H1 (cell line): ENCODE measurements around the gene TMLHE. TPM values are rescaled to one million over a fixed set of nuclear protein-coding genes. Genes with fewer than 3 reads are reported as not detected.
A peak's percentile ranks its signal among the peaks of the same experiment; 100 is the strongest.

Source experiments
- CTCF ChIA-PET: fragments of 300-600 bp; sonication (Branson Sonifier 250); formaldehyde crosslinking; loops from one replicate; lab custom pipeline; 2021; ENCODE audit not compliant: partially characterized antibody; lab: Charles Lee
- POLR2A ChIA-PET: fragments of 300-600 bp; sonication (Branson Sonifier 250); formaldehyde crosslinking; loops from one replicate; lab custom pipeline; 2021; ENCODE audit warnings: inconsistent platforms; ENCODE audit not compliant: partially characterized antibody; lab: Charles Lee
- DNase-seq, 2 experiments: peaks; one replicate each; pipeline versions ENCODE4 v3.0.0 to v3.0.0-alpha.2; 2010 to 2022; ENCODE audit warnings: low spot score in 2 of 2, low read depth in 1 of 2, mixed read lengths in 1 of 2
- FAIRE-seq: peaks from 2 replicates; lab custom pipeline; 2011; peaks lifted over from hg19 to GRCh38; lab: Jason Lieb, UNC
- H2AFZ ChIP-seq: 2 replicates; pipeline ENCODE4 v1.8.1; 2012; ENCODE audit warnings: low read length, inconsistent platforms
- H2AK5ac ChIP-seq: 2 replicates; pipeline ENCODE4 v1.6.1; 2013; ENCODE audit warnings: low read depth, low read length
- H2BK120ac ChIP-seq: replicated peaks from 2 replicates; pipeline ENCODE3; 2013; ENCODE audit warnings: low read depth, low read length, inconsistent platforms
- H2BK12ac ChIP-seq: 2 replicates; pipeline ENCODE4 v1.6.1; 2013; ENCODE audit warnings: low read depth, low read length
- H2BK15ac ChIP-seq: 2 replicates; pipeline ENCODE4 v1.6.1; 2013; ENCODE audit warnings: low read length
- H2BK20ac ChIP-seq: 2 replicates; pipeline ENCODE4 v1.6.1; 2013; ENCODE audit warnings: low read length
- H2BK5ac ChIP-seq: 2 replicates; pipeline ENCODE4 v1.6.1; 2013; ENCODE audit warnings: low read depth, low read length
- H3K14ac ChIP-seq: 2 replicates; pipeline ENCODE4 v1.6.1; 2013; ENCODE audit warnings: inconsistent platforms; ENCODE audit not compliant: insufficient read length
- H3K18ac ChIP-seq: 2 replicates; pipeline ENCODE4 v1.6.1; 2013; ENCODE audit warnings: low read length; ENCODE audit errors: extremely low read depth
- H3K23ac ChIP-seq: 2 replicates; pipeline ENCODE4 v1.6.1; 2013; ENCODE audit warnings: inconsistent platforms; ENCODE audit not compliant: insufficient read length
- H3K23me2 ChIP-seq: 2 replicates; pipeline ENCODE4 v1.6.1; 2013; ENCODE audit warnings: low read depth, low read length
- H3K27ac ChIP-seq: 2 replicates; pipeline ENCODE4 v1.6.1; 2011; ENCODE audit warnings: low read depth, low read length, inconsistent platforms
- H3K27me3 ChIP-seq, 4 experiments: replicated peaks in 1 of 4; 1 replicate in 1 of 4; 2 replicates in 3 of 4; pipeline versions ENCODE4 v1.6.1 to v1.8.1; 2011 to 2013; ENCODE audit warnings: low read length in 3 of 4, mild to moderate bottlenecking in 3 of 4, inconsistent platforms in 2 of 4, mixed read lengths in 2 of 4, moderate library complexity in 1 of 4; ENCODE audit not compliant: control insufficient read depth in 3 of 4, insufficient read depth in 3 of 4; ENCODE audit errors: extremely low read depth in 1 of 4
- H3K36me3 ChIP-seq, 4 experiments: 2 replicates each; pipeline versions ENCODE4 v1.6.1 to v1.8.1; 2011 to 2013; ENCODE audit warnings: mild to moderate bottlenecking in 4 of 4, low read length in 3 of 4, moderate library complexity in 2 of 4, control low read depth in 1 of 4, inconsistent platforms in 1 of 4; ENCODE audit not compliant: insufficient read depth in 4 of 4, control insufficient read depth in 2 of 4
- H3K4ac ChIP-seq: replicated peaks from 2 replicates; pipeline ENCODE3; 2013; ENCODE audit warnings: low read length, low read depth, mixed read lengths, inconsistent platforms; ENCODE audit not compliant: insufficient read length
- H3K4me1 ChIP-seq, 4 experiments: replicated peaks in 1 of 4; 1 replicate in 1 of 4; 2 replicates in 3 of 4; pipeline versions ENCODE4 v1.6.1 to v1.8.1; 2011 to 2013; ENCODE audit warnings: low read length in 3 of 4, inconsistent platforms in 2 of 4, mixed read lengths in 1 of 4; ENCODE audit not compliant: insufficient read depth in 4 of 4, control insufficient read depth in 3 of 4
- H3K4me2 ChIP-seq, 2 experiments: 2 replicates each; pipeline versions ENCODE4 v1.6.1 to v1.8.1; 2011 to 2013; ENCODE audit warnings: low read depth in 2 of 2, low read length in 2 of 2, control low read depth in 1 of 2, inconsistent platforms in 1 of 2, mild to moderate bottlenecking in 1 of 2; ENCODE audit not compliant: insufficient read depth in 1 of 2
- H3K4me3 ChIP-seq, 4 experiments: fragments of 200-600, 300-600 bp in 1 of 4; sonication (generic), shearing (Covaris generic), sonication (Bioruptor Twin) in 1 of 4; 2 replicates each; pipeline versions ENCODE4 v1.5.1 to v1.8.1; 2011 to 2016; ENCODE audit warnings: low read length in 4 of 4, low read depth in 3 of 4, control low read depth in 2 of 4, inconsistent platforms in 2 of 4, mild to moderate bottlenecking in 2 of 4, mixed read lengths in 1 of 4, moderate library complexity in 1 of 4; ENCODE audit not compliant: insufficient read depth in 2 of 4; ENCODE audit errors: extremely low read depth in 1 of 4
- H3K56ac ChIP-seq: replicated peaks from 2 replicates; pipeline ENCODE3; 2013; ENCODE audit warnings: low read depth, mild to moderate bottlenecking, mixed read lengths, low read length, inconsistent platforms; ENCODE audit not compliant: insufficient read length
- H3K79me1 ChIP-seq: 2 replicates; pipeline ENCODE4 v1.6.1; 2013; ENCODE audit warnings: low read depth, low read length, control low read depth
- H3K79me2 ChIP-seq, 2 experiments: 2 replicates each; pipeline versions ENCODE4 v1.6.1 to v1.8.1; 2012 to 2013; ENCODE audit warnings: low read length in 2 of 2, mild to moderate bottlenecking in 2 of 2, inconsistent platforms in 1 of 2; ENCODE audit not compliant: insufficient read depth in 2 of 2, control insufficient read depth in 1 of 2
- H3K9ac ChIP-seq, 4 experiments: replicated peaks in 1 of 4; 1 replicate in 1 of 4; 2 replicates in 3 of 4; pipeline versions ENCODE4 v1.6.1 to v1.8.1; 2011 to 2013; ENCODE audit warnings: low read depth in 3 of 4, low read length in 3 of 4, control low read depth in 2 of 4, mild to moderate bottlenecking in 2 of 4, moderate library complexity in 2 of 4, inconsistent platforms in 1 of 4; ENCODE audit errors: extremely low read depth in 1 of 4
- H3K9me3 ChIP-seq, 2 experiments: 2 replicates each; pipeline versions ENCODE4 v1.6.1 to v1.8.1; 2012 to 2013; ENCODE audit warnings: mild to moderate bottlenecking in 2 of 2, moderate library complexity in 2 of 2, control low read depth in 1 of 2, inconsistent platforms in 1 of 2, low read depth in 1 of 2, low read length in 1 of 2, mixed read lengths in 1 of 2; ENCODE audit not compliant: insufficient read depth in 2 of 2
- H4K20me1 ChIP-seq, 2 experiments: replicated peaks in 1 of 2; 2 replicates each; pipeline versions ENCODE3 to v1.8.1; 2011 to 2013; ENCODE audit warnings: inconsistent platforms in 2 of 2, low read length in 2 of 2, mild to moderate bottlenecking in 1 of 2; ENCODE audit not compliant: insufficient read depth in 2 of 2, control insufficient read depth in 1 of 2
- H4K5ac ChIP-seq: 2 replicates; pipeline ENCODE4 v1.6.1; 2013; ENCODE audit warnings: low read length, low read depth, mixed read lengths, inconsistent platforms; ENCODE audit not compliant: insufficient read length
- H4K8ac ChIP-seq: 2 replicates; pipeline ENCODE4 v1.8.0; 2013; ENCODE audit warnings: mild to moderate bottlenecking, moderate library complexity, low read length, inconsistent platforms; ENCODE audit not compliant: insufficient read depth; ENCODE audit errors: extremely low read depth
- H4K91ac ChIP-seq: replicated peaks from 2 replicates; pipeline ENCODE3; 2013; ENCODE audit warnings: low read length, mixed read lengths, inconsistent platforms; ENCODE audit not compliant: insufficient read length
- BRCA1 ChIP-seq: IDR thresholded peaks from 2 replicates; pipeline ENCODE4 v1.6.1; 2012; ENCODE audit warnings: low read depth, low read length, improper control_type of control experiment
- CTCF ChIP-seq, 3 experiments: IDR thresholded peaks; 1 replicate in 2 of 3; 2 replicates in 1 of 3; pipeline versions ENCODE4 v1.5.1 to v1.6.1; 2011; ENCODE audit warnings: low read length in 3 of 3, mild to moderate bottlenecking in 3 of 3, inconsistent platforms in 2 of 3, low read depth in 1 of 3, moderate library complexity in 1 of 3; ENCODE audit not compliant: insufficient read depth in 1 of 3; ENCODE audit errors: control extremely low read depth in 1 of 3
- RAD21 ChIP-seq, 2 experiments: IDR thresholded peaks in 1 of 2; conservative IDR thresholded peaks in 1 of 2; 2 replicates each; pipeline ENCODE4 v1.6.1; 2011; ENCODE audit warnings: low read depth in 2 of 2, low read length in 2 of 2, improper control_type of control experiment in 1 of 2, inconsistent platforms in 1 of 2, mild to moderate bottlenecking in 1 of 2, moderate library complexity in 1 of 2
- RNF2 ChIP-seq: fragments of 200-900, 300-1000 bp; sonication (generic); IDR thresholded peaks from 2 replicates; pipeline ENCODE4 v1.7.1; 2016; ENCODE audit warnings: borderline replicate concordance, low read depth, mild to moderate bottlenecking, antibody characterized with exemption, low read length; ENCODE audit not compliant: poor library complexity, severe bottlenecking; ENCODE audit errors: missing control alignments
- WGBS, 2 experiments: shearing (Covaris generic) in 1 of 2; methylation state at CpG; one replicate each; pipeline versions ENCODE4 v1.1.6 to v1.1.7; 2013 to 2015; ENCODE audit warnings: low lambda C conversion rate in 2 of 2, mixed read lengths in 2 of 2, inconsistent platforms in 1 of 2, low coverage in 1 of 2, missing lambda C conversion rate in 1 of 2; ENCODE audit not compliant: insufficient replicate concordance in 2 of 2, insufficient coverage in 1 of 2, insufficient read length in 1 of 2; ENCODE audit errors: extremely low coverage in 1 of 2, missing lambda C conversion rate in 1 of 2; 5-methylcytosine and 5-hydroxymethylcytosine counted together
- polyA plus RNA-seq, 7 experiments: library from polyadenylated mRNA; depleted of rRNA in 3 of 7; stranded (reverse) in 5 of 7; unstranded in 2 of 7; fragments of >200 nt in 5 of 7; fragments of 200-250 nt in 2 of 7; gene quantifications; 1 replicate in 5 of 7; 2 replicates in 1 of 7; 4 replicates in 1 of 7; pipeline versions ENCODE4 v1.2.1 to v1.2.3, GENCODE V29; 2011 to 2013; ENCODE audit warnings: missing spikeins in 2 of 7, mixed read lengths in 2 of 7
- total RNA-seq: library from RNA; stranded (reverse); fragmentation: NEBNext Ultra II Directional; extraction: Animal tissue kit (Norgen Biotek cat#: 25700); gene quantifications from 2 replicates; pipeline ENCODE4 v1.2.1, GENCODE V29; 2021

Gene TMLHE
- total and polyA plus RNA-seq, 2 of the 8 experiments (the other 6 are each of a cell fraction or from before 2014, with no cell fraction given): 9.1 to 10.3 TPM

- Histone ChIP-seq H3K23me2 (no peaks in the 10 kb centered on the region), H2AFZ (no peak overlapping the region)
- TF ChIP-seq RNF2: no peak
- TF ChIP-seq CTCF (IDR thresholded peaks at IDR 0.05; ENCODE audit: control extremely low read depth in 1 of 3, insufficient read depth in 1 of 3, low read depth in 1 of 3, low read length in 3 of 3): peak; percentile 16 to 69 (median 50)
- peak; percentile 62 to 69 for TF ChIP-seq RAD21 (IDR thresholded peaks at IDR 0.05 in 1 of 2, conservative IDR thresholded peaks at IDR 0.05 in 1 of 2; ENCODE audit: low read depth in 2 of 2, low read length in 2 of 2)
- TF ChIP-seq BRCA1: no peak
- TF ChIP-seq, all 59 proteins: peak for 2
- no peak overlapping the region for H3K4me3 ChIP-seq
- H2BK15ac ChIP-seq: no peak overlapping the region
- WGBS, 2 experiments: 73% methylated on average over 2 of the region's 2 CpGs; no CpG with 5 or more reads in 1 of the 2 experiments
- H3K4ac ChIP-seq: no peak overlapping the region
- H3K27ac ChIP-seq: no peak overlapping the region
- no peaks in the 10 kb centered on the region for H3K27me3 ChIP-seq
- no peak overlapping the region for H2BK12ac ChIP-seq
- no peaks in the 10 kb centered on the region for H4K20me1 ChIP-seq
- H3K14ac ChIP-seq: no peak overlapping the region
- H3K9ac ChIP-seq: no peak overlapping the region
- no peaks in the 10 kb centered on the region for H3K4me1 ChIP-seq
- H3K79me2 ChIP-seq: no peaks in the 10 kb centered on the region
- H3K36me3 ChIP-seq: no peaks in the 10 kb centered on the region
- FAIRE-seq (no peak), DNase-seq (no peak)
- H2AK5ac ChIP-seq: no peak overlapping the region
- H4K91ac ChIP-seq: no peak overlapping the region
- H2BK5ac ChIP-seq: no peak overlapping the region
- H4K8ac ChIP-seq: no peak overlapping the region
- no peak overlapping the region for H3K56ac ChIP-seq
- H3K9me3 ChIP-seq: no peaks in the 10 kb centered on the region
- POLR2A ChIA-PET: interaction anchor here (0.7 kb wide), 1 partner anchor 420 kb away, joined by 3 read pairs; no protein-coding TSS in a partner anchor
- H4K5ac ChIP-seq: no peak overlapping the region
- no peak overlapping the region for H2BK20ac ChIP-seq
- H3K79me1 ChIP-seq: no peaks in the 10 kb centered on the region
- H3K18ac ChIP-seq: no peak overlapping the region
- CTCF ChIA-PET: interaction anchor here (0.5 to 1.7 kb wide), 5 partner anchors 12 to 48 kb away, joined by 3 to 4 read pairs (median 3); no protein-coding TSS in a partner anchor
- no peak overlapping the region for H3K23ac ChIP-seq
- H3K4me2 ChIP-seq: no peak overlapping the region
- H2BK120ac ChIP-seq: no peak overlapping the region
Measured at GRCh38 chrX:155662282-155662681, 49.5 kb upstream of the TMLHE start.
